ENCODE measurements around the gene RBMS3. TPM values are rescaled to one million over a fixed set of nuclear protein-coding genes. Genes with fewer than 3 reads are reported as not detected.
"Not testable (repeated sequence)": the region's sequence is repeated elsewhere in the genome, so short reads cannot be mapped to it uniquely, and the experiment has no call there.

Gene RBMS3
- total RNA-seq, 1 donor from 2014 or later, result 0.73 TPM

DNA sequence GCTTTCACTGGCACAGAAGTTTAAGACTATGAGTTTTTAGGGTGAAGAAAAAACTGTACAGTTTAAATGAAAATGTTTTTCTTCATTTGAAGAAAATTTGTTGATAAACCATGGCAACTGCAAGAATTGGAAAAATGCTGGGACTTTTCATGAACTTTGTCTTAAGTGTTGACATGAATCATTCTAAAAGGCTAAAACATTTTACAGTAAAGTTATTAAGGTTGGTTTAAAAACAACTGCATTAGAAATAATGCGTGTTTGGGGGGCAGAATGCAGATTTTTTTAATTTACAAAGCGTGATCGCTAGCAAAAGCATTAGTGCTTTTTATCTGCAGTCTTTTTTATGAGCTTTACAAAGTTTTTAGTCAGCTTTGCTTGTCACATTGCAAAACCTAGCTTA, 723.6 kb downstream of the RBMS3 start:
- intact Hi-C loops (cut with micrococcal nuclease), result no loop called here

DNA sequence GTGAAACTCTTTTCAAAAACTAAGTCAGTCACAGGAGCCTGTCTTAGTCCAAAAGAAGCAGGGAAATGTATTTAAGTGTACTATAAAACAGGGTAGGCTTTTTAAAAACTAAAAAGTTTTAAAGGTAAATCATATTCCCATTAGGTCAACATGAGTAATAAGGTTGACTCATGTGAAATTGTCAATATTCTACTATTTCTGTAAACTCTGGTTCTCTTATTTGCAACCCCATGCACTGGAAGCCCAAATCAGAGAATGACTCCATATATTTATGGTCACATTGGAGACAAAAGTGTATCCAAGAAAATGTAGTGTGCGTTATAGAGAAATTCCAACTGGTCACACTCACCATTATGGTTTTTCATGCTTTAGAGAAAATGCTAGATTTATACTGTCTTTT, 725.2 kb downstream of the RBMS3 start:
- intact Hi-C loops (cut with micrococcal nuclease), result no loop called here

DNA sequence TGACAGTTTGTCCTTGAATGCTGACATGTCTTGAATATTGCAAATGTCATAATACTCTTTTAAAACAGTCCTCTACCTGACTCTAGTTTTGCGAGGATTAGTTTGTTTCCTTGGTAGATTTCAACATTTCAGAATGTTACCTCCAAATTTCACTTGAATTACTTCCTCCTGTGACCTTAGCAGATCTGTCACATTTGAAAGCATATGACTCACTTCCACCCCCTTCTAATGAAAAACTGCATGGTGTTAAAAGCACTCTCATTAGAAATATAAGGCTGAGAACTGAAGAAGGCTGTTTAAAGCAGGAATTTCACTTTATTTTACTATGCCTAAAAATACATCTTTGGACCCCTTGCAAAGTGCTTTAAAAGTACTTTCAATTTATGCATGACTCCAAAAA, 726.8 kb downstream of the RBMS3 start:
- intact Hi-C loops (cut with micrococcal nuclease), result no loop called here

DNA sequence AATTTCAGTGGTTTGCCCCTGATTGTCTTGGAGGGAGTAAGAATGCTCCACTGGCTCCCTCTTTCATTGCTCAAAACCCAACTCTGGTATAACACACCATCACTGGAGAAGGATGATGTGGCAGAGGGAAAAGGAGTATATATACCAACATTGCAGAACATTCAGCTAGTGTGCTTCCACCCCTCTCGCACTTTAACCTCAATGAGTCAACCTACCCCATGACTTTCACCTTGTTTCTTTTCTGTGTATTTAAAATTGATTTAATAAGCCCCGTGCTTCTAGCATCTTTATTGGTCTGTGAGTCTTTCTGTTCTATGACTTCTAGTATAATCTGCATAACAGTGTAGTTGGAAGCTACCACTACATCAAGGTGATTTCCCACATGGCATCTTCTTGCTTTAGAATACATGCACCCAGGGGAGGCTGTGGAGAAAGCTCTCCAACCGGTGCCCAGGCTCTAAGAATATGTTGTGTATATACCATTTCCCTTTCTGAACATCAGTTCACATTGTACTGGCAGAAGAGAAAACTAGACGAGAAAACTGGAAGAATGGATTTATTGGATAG, 730.4 kb downstream of the RBMS3 start:
- intact Hi-C loops (cut with micrococcal nuclease), result no loop called here

DNA sequence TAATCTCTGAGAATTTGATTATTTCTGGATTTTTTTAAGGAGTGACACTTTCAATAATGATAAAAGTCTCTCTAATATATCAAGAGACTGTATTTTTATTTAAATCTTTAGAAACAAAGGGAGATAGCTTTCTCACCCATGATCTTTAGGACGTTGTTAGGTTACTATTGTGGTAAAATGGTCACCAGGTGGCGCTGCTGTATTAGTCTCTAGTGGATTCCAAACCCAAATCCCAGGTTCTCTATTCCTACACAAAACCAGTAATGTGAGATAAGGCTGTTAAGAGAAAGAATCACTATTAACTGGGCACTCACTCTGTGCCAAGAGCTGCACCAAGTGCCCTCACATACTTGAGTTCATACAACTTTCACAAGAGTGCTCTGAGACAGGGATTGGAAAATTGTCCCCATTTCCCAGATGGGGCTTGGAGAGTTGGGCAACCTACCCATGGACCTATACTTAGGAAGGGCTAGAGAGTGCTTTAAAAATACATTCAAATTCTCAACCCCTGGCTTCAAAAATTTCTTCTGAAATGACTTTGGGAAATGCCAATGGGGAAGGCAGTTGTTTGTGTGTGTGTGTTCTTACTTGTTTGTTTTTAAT, 732.2 kb downstream of the RBMS3 start:
- intact Hi-C loops (cut with micrococcal nuclease), result loop anchor here (1.0 to 2.0 kb wide), 3 partner anchors 186 to 1120 kb away; no protein-coding TSS in a partner anchor

DNA sequence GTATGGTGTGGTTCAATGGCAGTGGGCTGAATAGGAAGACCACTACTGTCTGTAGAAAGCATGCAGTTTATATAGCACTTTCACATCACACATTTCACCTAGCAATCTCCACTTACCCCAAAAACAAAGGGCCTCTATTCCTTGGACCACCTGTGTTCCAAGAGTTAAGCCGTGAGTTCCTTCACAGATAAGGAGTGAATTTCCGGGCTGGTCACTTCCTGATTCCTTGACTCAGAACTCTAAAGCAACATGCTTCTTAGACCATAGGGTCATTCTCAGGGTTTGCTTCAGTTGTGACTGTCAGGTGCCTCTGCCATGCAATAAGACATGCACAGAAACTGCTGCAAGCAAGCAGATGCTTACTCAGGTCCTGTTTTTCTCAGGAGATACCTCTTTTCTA, 737.0 kb downstream of the RBMS3 start:
- intact Hi-C loops (cut with micrococcal nuclease), result no loop called here

DNA sequence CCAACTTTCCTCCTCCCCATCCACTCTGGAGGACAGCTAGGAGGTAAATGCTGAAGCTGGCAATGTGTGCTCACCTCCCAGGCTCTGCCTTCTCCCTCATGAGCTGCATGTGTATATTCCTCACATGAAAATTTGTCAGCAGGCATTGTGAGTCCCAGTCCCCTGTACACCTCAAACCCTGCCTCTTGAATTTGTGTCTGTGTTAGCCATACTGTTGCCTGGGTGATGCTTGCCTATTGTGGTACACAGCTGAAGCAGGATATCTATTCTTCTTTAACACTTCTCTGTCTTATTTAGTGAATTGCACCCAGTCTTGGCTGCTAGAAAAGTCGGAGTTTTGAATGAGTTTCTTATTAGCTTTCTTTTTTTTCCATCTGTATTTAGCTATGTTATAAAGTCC, 739.5 kb downstream of the RBMS3 start:
- intact Hi-C loops (cut with micrococcal nuclease), result no loop called here

DNA sequence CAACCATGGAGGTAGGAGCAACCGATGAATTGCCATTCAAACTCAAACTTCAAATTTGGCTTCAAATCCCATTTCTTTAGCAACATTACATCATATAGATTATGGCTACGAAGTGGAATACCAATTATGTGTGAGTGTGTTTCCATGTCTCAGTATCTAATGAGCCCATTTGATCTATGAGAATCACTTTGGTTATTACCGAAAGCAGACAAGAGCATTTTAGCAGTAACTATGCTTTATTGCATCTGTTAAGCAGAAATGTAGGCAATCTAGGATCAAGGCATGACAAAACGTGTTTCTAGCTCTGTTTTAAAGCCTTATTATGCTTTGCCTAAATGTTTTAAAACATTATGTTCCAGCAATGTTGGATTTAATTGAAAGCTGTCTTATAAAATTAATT, 743.6 kb downstream of the RBMS3 start:
- intact Hi-C loops (cut with micrococcal nuclease), result no loop called here

DNA sequence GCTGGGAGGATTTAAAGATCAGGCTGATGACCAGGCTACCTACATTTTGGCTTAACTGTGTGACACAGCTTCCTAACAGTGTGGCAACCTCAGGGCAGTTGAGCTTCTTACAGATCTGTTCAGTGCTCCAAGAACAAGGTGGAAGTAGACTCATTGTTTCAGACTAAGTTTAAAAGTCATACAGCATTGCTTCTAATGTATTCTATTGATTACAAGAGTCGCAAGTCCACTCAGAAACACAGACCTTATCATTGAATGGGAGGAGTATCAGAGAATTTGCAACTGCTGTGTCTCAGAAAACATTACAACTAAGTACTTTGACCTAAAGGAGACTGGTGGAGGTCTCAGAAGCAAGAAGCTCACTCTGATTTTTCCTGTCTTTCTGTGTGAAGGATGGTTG, 746.0 kb downstream of the RBMS3 start:
- intact Hi-C loops (cut with micrococcal nuclease), result no loop called here

DNA sequence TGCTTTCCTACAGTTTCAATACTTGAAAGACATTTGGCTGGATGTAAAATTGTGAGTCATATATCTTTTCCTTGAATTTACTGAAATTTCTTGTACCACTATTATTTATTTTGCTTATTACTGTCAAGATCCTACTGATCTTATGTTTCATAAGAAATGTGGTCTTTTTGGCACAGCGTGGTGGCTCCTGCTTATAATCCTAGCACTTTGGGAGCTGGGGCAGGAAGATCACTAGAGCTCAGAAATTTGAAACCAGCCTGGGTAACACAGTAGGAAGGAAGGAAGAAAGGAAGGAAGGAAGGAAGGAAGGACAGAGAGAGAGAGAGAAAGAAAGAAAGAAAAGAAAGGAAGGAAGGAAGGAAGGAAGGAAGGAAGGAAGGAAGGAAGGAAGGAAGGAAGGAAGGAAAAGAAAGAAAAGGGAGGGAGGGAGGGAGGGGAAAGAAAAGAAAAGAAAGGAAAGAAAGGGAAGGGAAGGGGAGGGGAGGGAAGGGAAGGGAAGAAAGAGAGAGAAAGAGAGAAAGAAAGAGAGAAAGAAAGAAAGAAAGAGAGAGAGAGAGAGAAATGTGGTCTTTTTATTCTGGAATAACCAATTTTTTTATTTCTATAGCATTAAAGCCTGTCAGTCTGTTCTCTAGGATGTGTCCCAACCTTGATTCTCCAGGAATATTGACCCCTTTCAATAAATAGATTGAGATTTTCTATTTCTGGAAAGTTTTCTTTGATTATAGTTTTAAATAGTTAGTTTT, 753.5 kb downstream of the RBMS3 start:
- intact Hi-C loops (cut with micrococcal nuclease), result no loop called here

DNA sequence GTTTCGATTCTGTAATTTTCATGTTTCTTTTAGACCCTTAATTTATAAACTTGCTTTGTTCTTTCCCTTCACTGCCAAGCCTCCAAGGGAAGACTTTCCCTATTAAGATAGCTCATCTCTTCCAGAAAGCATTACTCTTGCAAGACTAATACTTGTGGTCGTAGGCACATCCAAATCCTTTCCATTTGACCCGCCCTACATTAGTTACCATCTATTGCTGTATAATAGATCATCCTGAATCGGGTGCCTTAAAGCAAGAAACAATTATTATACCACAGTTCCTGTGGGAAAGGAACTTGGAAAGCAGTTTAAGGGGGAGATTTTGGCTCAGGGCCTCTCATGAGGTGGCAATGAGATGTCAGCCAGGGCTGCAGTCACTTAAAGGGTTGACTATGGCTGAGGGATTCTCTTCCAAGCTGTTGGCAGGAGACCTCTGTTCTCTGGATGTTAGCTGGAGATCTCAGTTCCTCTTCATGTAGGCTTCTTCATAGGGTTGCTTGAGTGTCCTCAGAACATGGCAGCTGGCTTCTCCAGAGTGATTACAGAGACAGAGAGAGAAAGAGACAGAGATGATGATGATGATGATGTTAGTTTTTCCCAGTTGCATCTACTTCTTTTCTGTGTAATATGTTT, 755.2 kb downstream of the RBMS3 start:
- intact Hi-C loops (cut with micrococcal nuclease), result no loop called here

DNA sequence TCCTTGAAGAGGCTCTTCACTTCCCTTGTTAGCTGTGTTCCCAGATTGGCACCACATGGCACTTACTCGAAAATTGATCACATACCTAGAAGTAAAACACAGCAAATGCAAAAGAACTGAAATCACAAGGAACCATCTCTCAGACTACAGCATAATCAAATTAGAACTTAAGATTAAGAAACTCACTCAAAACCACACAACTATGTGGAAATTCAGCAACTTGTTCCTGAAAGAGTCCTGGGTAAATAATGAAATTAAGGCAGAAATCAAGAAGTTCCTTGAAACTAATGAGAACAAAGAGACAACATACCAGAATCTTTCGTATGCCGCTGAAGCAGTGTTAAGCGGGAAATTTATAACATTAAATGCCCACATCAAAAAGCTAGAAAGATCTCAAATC, 759.3 kb downstream of the RBMS3 start:
- intact Hi-C loops (cut with micrococcal nuclease), result loop anchor here (5.0 kb wide), 1 partner anchor 1123 kb away; no protein-coding TSS in a partner anchor

DNA sequence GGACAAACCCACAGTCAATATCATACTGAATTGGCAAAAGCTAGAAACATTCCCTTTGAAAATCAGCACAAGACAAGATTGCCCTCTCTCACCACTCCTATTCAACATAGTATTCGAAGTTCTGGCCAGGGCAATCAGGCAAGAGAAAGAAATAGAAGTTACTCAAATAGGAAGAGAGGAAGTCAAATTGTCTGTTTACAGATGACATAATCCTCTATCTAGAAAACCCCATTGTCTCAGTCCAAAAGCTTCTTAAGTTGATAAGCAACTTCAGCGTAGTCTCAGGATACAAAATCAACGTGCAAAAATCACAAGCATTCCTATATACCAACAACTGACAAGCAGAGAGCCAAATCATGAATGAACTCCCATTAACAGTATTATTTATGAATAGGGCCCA, 760.6 kb downstream of the RBMS3 start:
- intact Hi-C loops (cut with micrococcal nuclease), result loop anchor here (5.0 kb wide), 1 partner anchor 1124 kb away; no protein-coding TSS in a partner anchor

DNA sequence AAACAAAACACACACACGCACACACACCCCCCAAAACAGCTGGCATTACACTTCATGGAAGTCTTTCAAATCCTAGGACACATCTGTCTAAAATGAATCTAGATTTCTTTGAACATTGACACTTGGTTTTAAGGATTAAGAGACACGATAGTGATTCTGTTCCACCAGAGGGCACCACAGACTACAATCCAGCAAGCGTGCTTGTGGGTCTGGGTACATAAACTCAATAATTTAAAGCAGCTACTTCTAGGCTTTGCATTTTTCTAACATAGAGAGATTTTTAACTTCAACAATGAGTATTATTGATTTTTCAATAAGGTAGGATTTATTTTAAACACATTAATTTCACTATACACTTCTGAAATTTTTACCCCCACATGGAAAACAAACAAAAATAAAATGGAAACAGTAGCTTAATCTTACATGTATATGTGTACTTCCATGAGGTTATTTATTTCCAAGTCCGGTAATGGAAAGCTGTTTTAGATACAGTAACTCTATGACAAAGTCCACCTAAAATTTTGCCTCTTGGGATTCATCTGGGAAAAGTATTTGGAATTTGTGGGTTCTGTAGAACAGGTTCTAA, 761.5 kb downstream of the RBMS3 start:
- intact Hi-C loops (cut with micrococcal nuclease), result loop anchor here (1.0 to 5.0 kb wide), 6 partner anchors 157 to 1125 kb away; no protein-coding TSS in a partner anchor

DNA sequence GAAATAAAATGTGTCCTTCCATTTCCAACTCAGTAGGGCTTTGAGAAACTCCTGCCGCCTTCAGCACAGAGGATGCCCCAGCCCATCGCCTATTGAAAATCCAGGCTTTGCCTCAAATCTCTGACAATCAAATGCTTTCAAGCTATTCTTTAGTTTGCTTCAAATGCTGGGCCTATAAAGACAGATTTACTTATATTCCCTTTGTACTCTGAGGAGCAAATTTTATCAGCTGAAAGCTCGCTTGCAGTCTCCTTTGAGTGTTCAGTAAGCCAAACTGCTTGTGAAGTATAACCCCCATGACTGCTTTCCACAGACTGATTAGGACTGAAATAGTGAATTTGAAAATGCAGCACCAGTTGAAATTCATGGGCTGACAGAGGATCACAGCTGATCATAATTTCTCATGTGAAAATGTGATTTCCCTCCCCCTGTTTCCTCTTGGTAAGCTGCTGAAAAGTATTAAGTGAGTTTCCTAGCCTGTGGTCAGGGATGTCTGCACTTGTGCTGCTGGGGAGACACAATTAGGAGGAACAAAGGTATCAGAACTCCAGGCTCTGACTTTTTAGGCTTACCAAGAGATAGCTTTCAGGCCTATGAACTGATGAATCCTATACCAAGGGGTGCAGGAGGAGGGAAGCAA, 762.2 kb downstream of the RBMS3 start:
- intact Hi-C loops (cut with micrococcal nuclease), result loop anchor here (1.0 to 5.0 kb wide), 6 partner anchors 156 to 1126 kb away; no protein-coding TSS in a partner anchor

DNA sequence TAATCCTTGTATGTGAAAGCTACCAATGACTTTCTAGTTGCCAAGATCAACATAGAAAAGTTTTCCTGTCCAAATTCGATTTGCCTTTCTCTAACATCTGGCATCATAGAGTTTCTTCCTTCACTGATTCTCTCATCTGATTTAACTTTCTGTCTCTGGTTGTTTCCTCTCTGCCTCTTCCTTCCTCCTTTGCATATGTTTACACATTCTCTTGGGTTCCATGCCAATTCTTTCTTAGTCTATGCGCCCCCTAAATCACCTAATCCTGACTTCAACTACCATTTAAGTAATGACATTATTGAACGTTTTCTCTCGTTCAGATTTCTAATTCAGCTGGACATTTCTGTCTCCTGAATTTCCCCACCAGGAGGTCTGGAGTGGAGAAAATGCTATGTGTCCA, 763.6 kb downstream of the RBMS3 start:
- intact Hi-C loops (cut with micrococcal nuclease), result loop anchor here (5.0 kb wide), 1 partner anchor 1127 kb away; no protein-coding TSS in a partner anchor

DNA sequence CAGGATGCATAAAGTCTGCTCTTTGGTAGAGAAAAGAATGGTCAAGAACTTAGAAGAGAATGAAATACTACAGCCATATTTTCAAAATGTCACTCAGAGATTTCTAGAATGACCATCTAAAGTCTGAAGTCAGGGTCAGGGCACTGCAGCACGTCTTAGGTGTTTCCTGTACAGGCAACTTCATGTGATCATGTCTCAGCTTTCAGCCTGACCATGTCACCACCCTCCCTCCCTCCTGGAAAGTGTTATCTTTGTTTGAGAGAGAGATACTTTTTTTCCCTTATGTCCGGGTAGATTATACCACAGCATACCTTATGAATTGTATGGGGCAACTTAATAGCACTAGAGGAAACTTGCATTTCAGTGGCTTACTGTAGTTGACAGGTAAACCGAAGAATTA, 767.6 kb downstream of the RBMS3 start:
- intact Hi-C loops (cut with micrococcal nuclease), result no loop called here

DNA sequence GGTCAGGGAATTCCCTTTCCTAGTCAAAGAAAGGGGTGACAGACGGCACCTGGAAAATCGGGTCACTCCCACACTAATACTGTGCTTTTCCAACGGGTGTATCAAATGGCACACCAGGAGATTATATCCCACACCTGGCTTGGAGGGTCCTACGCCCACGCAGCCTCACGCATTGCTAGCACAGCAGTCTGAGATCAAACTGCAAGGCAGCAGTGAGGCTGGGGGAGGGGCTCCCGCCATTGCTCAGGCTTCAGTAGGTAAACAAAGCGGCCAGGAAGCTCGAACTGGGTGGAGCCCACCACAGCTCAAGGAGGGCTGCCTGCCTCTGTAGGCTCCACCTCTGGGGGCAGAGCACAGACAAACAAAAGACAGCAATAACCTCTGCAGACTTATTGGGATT, 769.2 kb downstream of the RBMS3 start:
- intact Hi-C loops (cut with micrococcal nuclease), result not testable (repeated sequence)

DNA sequence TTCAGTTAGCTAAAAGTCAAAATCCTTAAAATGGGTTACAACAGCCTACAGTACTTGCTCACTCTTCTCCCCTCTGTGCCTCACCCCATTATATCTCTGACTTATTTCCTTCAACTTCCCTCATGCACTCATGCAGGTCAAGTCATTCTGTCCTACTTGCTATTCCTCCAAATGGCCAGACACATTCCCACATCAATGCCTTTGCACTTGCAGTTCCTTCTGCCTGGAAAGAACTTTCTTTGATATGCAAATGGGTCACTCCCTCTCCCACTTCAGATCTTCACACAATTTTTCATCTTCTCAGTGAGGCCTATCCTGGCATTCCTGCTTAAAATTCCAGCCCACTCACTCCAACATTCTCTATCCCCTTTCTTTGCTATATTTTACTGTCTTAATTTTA, 778.4 kb downstream of the RBMS3 start:
- intact Hi-C loops (cut with micrococcal nuclease), result no loop called here
